Measurements from ENCODE around the gene HEXIM2. TPM values are rescaled to one million over a fixed set of nuclear protein-coding genes. Genes with fewer than 3 reads are reported as not detected.

HEXIM2 gene
- 11.1 and 13.6 TPM in 2 replicates for total RNA-seq

GRCh38 chr17:45161288-45162024 is at the start of gene HEXIM2:
Gene HEXIM2, plus strand, starts transcription at chr17:45161875. Its CDS starts 919 bp downstream, at chr17:45162794.

GRCh38 chr17:45132320-45132571 is 29.4 kb upstream of the HEXIM2 start, which contains the start of gene PLCD3:
Gene PLCD3, minus strand, starts transcription at chr17:45132515. Its CDS starts 105 bp downstream, at chr17:45132410.

GRCh38 chr17:45135192-45135977 is 26.3 kb upstream of the HEXIM2 start, which contains the start of gene ACBD4:
Gene ACBD4, plus strand, starts transcription at chr17:45135687. Its CDS starts 458 bp downstream, at chr17:45136145.

GRCh38 chr17:45148183-45149036 is 13.3 kb upstream of the HEXIM2 start, which contains the start of gene HEXIM1:
Gene HEXIM1, plus strand, starts transcription at chr17:45148475. Its CDS starts 716 bp downstream, at chr17:45149191.

Other genes starting within 250 kb of the HEXIM2 start
- 0.15 TPM in 1 of 2 replicates, not detected in the other for gene GFAP, start 246.4 kb upstream of the HEXIM2 start, total RNA-seq
- 0.50 and 6.7 TPM in 2 replicates for gene KIF18B, start 214.1 kb upstream of the HEXIM2 start, total RNA-seq
- gene C1QL1, start 193.6 kb upstream of the HEXIM2 start, total RNA-seq, result 0.29 and 0.99 TPM in 2 replicates
- 29.4 and 64.2 TPM in 2 replicates for gene DCAKD, start 110.2 kb upstream of the HEXIM2 start, total RNA-seq
- 66.0 and 118 TPM in 2 replicates for gene NMT1, start 100.6 kb upstream of the HEXIM2 start, total RNA-seq
- 34.6 and 72.0 TPM in 2 replicates for gene PLCD3, start 29.4 kb upstream of the HEXIM2 start, total RNA-seq
- 7.9 and 16.0 TPM in 2 replicates for gene ACBD4, start 26.2 kb upstream of the HEXIM2 start, total RNA-seq
- gene HEXIM1, start 13.4 kb upstream of the HEXIM2 start, total RNA-seq, result 8.1 and 12.2 TPM in 2 replicates
- 12.1 and 19.5 TPM in 2 replicates for gene FMNL1, start 60.0 kb downstream of the HEXIM2 start, total RNA-seq
- not detected in 2 replicates for gene SPATA32, start 100.2 kb downstream of the HEXIM2 start, total RNA-seq
- 3.3 and 5.6 TPM in 2 replicates for gene MAP3K14, start 155.1 kb downstream of the HEXIM2 start, total RNA-seq